IPS DF 6.9 (cell line): Measurements from ENCODE around the gene DEGS1.
A peak's percentile ranks its signal among the peaks of the same experiment; 100 is the strongest.

Source experiments
- DNase-seq: peaks from one replicate; pipeline ENCODE4 v3.0.0-alpha.2; 2013; ENCODE audit warnings: low read depth, low spot score
- H3K27ac ChIP-seq: one replicate; pipeline ENCODE4 v1.5.1; 2013; ENCODE audit warnings: low read length, control low read depth
- H3K27me3 ChIP-seq: 2 replicates; pipeline ENCODE4 v1.6.1; 2013; ENCODE audit warnings: mild to moderate bottlenecking, low read length; ENCODE audit not compliant: control insufficient read depth, insufficient read depth
- H3K36me3 ChIP-seq: 2 replicates; pipeline ENCODE4 v1.6.1; 2013; ENCODE audit warnings: low read length; ENCODE audit not compliant: control insufficient read depth, insufficient read depth
- H3K4me1 ChIP-seq: 2 replicates; pipeline ENCODE4 v1.6.1; 2013; ENCODE audit warnings: low read length; ENCODE audit not compliant: control insufficient read depth, insufficient read depth
- H3K4me3 ChIP-seq: 2 replicates; pipeline ENCODE4 v1.5.1; 2013; ENCODE audit warnings: mild to moderate bottlenecking, low read length
- H3K9me3 ChIP-seq: 2 replicates; pipeline ENCODE4 v1.6.1; 2013; ENCODE audit warnings: low read length, inconsistent platforms; ENCODE audit not compliant: control insufficient read depth, insufficient read depth
- WGBS: extraction: QIAGEN DNeasy Blood & Tissue Kit; methylation state at CpG from one replicate; pipeline ENCODE4 v1.1.7; 2013; ENCODE audit warnings: mixed read lengths, missing lambda C conversion rate; ENCODE audit not compliant: insufficient read length, insufficient coverage; 5-methylcytosine and 5-hydroxymethylcytosine counted together

DEGS1 gene

DNA sequence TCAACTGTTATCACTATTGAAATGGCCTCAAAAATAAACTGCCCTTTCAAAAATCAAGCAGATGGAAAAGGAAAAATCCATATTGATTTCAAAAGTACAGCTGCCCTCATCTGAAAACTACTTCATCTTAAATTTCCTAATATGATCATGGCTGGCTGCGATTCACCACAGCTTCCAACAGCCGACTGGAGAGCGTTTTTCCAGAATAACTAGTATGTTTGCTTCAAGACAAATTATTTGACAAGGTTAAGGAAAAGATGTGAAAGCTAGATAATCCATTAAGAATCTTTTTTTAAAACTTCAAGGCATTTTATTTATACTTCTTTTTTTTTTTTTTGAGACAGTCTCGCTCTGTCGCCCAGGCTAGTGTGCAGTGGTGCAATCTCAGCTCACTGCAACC, 4.1 kb upstream of the DEGS1 start:
- H3K4me1 ChIP-seq, result no peaks in the 10 kb centered on the region
- H3K4me3 ChIP-seq, result no peak overlapping the region
- H3K27ac ChIP-seq, result no peak overlapping the region
- no peaks in the 10 kb centered on the region for H3K27me3 ChIP-seq
- H3K36me3 ChIP-seq, result 0 out of 2 replicates have a peak, but pooled peaks cover 3% of the 10 kb centered on the region
- DNase-seq, result no peak
- no CpG with 5 or more reads among the region's 5 CpGs for WGBS
- H3K9me3 ChIP-seq, result no peaks in the 10 kb centered on the region

DNA sequence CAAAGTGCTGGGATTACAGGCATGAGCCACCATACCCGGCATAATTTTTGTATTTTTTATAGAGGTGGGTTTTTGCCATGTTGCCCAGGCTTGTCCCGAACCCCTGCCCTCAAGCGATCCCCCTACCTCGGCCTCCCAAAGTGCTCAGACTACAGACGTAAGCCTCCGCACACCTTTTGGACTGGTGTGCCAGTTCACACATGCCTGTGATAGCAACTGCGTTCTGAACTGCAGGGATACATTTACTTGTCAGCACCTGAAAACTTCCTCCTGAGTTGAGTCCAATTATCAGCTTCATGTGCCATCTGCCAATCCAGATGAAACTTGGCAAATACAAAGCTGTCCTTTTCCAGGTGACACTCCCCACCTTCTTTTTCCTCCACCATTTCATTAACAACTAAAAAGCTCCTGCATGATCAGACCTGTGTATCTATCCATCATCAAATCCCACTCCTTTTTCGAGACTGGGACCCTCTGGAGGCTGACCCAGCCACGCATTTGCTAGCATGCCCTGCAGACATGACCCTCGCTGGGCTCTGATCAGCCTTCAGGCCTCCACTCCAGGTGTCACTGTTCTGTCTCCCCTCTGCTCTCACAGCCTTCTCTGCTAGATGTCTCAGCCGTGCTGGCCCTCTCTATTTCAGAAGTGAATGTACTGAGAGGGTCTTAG, 2.1 kb upstream of the DEGS1 start:
- Histone ChIP-seq H3K36me3 (0 out of 2 replicates have a peak, but pooled peaks cover 3% of the 10 kb centered on the region), H3K27ac (no peak overlapping the region), H3K4me3 (no peak overlapping the region), H3K27me3 (no peaks in the 10 kb centered on the region), H3K9me3 (no peaks in the 10 kb centered on the region), H3K4me1 (0 out of 2 replicates have a peak, but pooled peaks cover 1% of the 10 kb centered on the region)
- no peak for DNase-seq
- WGBS, result no CpG with 5 or more reads among the region's 11 CpGs

DNA sequence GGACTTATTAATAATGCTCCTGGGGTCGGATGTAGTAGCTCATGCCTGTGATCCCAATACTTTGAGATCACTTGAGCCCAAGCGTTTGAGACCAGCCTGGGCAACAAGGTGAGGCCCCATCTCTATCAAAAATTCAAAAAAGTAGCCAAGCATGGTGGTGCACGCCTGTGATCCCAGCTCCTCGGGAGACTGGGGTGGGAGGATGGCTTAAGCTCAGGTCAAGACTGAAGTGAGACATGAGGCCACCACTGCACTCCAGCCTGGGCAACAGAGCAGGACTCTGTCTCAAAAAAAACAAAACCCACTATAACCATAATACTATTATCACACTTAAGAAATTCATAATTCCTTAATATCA, 1.6 kb upstream of the DEGS1 start:
- H3K4me3 ChIP-seq, result no peak overlapping the region
- no peak overlapping the region for H3K27ac ChIP-seq
- no peaks in the 10 kb centered on the region for H3K9me3 ChIP-seq
- no peak for DNase-seq
- H3K4me1 ChIP-seq, result 0 out of 2 replicates have a peak, but pooled peaks cover 1% of the 10 kb centered on the region
- no peaks in the 10 kb centered on the region for H3K27me3 ChIP-seq
- 0 out of 2 replicates have a peak, but pooled peaks cover 3% of the 10 kb centered on the region for H3K36me3 ChIP-seq
- no CpG with 5 or more reads among the region's 4 CpGs for WGBS

DNA sequence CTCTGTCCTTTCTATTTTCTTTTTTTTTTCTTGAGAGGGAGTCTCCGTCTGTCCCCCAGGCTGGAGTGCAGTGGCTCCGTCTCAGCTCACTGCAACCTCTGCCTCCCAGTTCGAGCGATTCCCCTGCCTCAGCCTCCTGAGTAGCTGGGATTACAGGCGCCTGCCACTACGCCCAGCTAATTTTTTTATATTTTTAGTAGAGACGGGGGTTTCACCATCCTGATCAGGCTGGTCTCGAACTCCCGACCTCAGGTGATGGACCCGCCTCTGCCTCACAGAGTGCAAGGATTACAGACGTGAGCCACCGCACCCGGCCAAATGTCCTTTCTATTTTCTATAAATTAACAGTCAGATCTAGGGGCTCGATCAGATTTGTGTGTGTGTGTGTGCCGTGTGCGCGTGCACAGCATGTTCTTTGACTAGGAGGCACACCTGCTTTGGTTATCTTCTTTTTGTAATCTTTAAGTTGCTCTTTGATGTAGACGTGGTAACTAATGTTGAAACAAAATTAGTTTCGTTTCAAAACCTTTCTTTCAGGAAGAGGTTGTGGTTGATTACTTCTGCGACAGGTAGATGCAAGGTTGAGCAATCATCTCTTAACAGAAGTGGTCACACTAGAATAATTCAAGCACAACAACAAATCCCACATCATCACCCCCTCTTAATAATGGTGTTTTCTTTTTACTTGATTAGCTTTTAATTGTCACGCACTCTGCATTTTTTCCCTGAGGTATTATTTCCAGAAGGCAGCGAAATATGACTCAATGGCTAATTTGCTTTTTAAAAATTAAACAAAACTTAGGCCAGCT, 779 bp upstream of the DEGS1 start:
- H3K27me3 ChIP-seq, result no peaks in the 10 kb centered on the region
- no peaks in the 10 kb centered on the region for H3K9me3 ChIP-seq
- 0 out of 2 replicates have a peak, but pooled peaks cover 3% of the 10 kb centered on the region for H3K36me3 ChIP-seq
- no peak for DNase-seq
- no CpG with 5 or more reads among the region's 22 CpGs for WGBS
- H3K27ac ChIP-seq, result no peak overlapping the region
- H3K4me1 ChIP-seq, result 0 out of 2 replicates have a peak, but pooled peaks cover 1% of the 10 kb centered on the region
- H3K4me3 ChIP-seq, result peak overlapping the region; percentile 96; the same call in 1 of the 2 replicates

DNA sequence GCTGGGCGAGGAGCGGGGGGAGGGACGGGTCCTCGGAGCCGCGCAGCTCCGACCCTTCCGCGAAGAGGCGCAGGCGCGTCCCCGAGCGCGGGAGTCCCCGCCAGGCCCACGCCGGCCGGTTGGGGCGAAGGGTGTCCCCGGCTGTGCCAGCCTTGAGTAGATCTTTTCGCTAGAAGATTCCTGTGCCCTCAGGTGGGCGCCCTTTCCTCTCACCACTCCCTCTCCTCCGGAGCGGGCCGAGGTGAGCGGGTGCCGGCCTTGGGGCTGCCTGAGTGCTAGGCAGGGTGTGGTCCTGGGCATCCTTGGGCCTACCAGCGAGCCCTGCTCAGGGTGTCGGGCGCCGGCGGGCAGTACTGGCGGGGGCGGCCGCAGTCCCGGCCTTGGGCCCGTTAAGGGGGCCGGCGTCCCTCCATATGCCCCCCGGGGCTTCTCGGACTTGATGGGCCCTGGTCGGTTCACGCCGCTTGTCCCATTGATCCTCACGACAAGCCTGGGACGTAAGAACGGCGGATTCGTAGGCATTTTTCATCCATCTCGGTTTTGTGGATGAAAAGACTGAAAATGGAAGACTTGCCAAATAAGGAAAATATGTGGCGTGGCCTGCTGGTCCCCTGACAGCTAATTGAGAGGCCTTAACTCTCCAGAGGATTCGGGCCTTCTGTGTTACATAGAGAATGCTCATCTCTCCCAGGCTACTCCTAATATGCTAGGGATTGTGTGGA, 712 bp downstream of the DEGS1 start:
- no peak overlapping the region for H3K27ac ChIP-seq
- no CpG with 5 or more reads among the region's 53 CpGs for WGBS
- DNase-seq, result no peak
- no peaks in the 10 kb centered on the region for H3K27me3 ChIP-seq
- H3K9me3 ChIP-seq, result no peaks in the 10 kb centered on the region
- H3K4me3 ChIP-seq, result peak overlapping the region; percentile 96
- H3K36me3 ChIP-seq, result 0 out of 2 replicates have a peak, but pooled peaks cover 3% of the 10 kb centered on the region
- H3K4me1 ChIP-seq, result 0 out of 2 replicates have a peak, but pooled peaks cover 1% of the 10 kb centered on the region

DNA sequence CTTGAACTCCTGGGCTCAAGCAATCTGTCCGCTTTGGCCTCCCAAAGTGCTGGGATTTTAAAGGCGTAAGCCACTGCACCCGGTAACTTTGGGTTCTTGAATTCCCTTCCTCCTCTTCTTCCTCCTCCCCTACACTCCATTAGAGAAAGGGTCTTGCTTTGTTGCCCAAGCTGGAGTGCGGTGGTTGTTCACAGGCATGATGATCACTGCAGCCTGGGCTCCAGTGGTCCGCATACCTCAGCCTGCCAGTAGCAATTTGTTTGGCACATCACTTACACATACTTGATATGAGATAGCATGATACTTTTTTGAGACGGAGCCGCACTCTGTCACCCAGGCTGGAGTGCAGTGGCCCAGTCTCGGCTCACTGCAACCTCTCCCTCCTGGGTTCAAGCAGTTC, 2.2 kb downstream of the DEGS1 start:
- no peaks in the 10 kb centered on the region for H3K9me3 ChIP-seq
- WGBS, result no CpG with 5 or more reads among the region's 8 CpGs
- no peak overlapping the region for H3K4me3 ChIP-seq

DNA sequence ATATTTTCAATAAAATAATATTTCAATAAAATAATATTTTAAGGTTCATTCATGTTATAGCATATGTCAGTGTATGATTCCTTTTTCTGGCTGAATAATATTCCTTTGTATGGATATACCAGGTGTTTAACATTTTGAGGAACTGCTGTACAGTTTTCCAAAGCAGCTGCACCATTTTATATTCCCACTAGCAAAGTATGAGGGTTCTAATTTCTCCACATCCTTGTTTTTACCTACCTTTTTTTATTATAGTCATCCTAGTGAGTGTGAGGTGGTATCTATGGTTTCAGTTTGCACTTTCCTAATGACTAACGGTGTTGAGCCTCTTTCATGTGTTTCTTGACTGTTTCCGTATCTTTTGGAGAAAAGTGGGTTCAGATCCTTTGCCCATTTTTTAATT, 5.2 kb downstream of the DEGS1 start:
- Histone ChIP-seq H3K9me3 (no peaks in the 10 kb centered on the region), H3K4me1 (0 out of 2 replicates have a peak, but pooled peaks cover 1% of the 10 kb centered on the region), H3K4me3 (no peak overlapping the region), H3K27me3 (no peaks in the 10 kb centered on the region), H3K27ac (no peak overlapping the region), H3K36me3 (peaks cover 6% of the 10 kb centered on the region; the same call in 1 of the 2 replicates)
- DNase-seq, result no peak
- WGBS, result no CpG with 5 or more reads among the region's 2 CpGs

More for the DNA sequence above, 2.2 kb downstream of the DEGS1 start:
- peaks cover 3% of the 10 kb centered on the region; the same call in 1 of the 2 replicates for H3K36me3 ChIP-seq
- DNase-seq, result no peak
- H3K27me3 ChIP-seq, result no peaks in the 10 kb centered on the region
- 0 out of 2 replicates have a peak, but pooled peaks cover 1% of the 10 kb centered on the region for H3K4me1 ChIP-seq
- no peak overlapping the region for H3K27ac ChIP-seq

DNA sequence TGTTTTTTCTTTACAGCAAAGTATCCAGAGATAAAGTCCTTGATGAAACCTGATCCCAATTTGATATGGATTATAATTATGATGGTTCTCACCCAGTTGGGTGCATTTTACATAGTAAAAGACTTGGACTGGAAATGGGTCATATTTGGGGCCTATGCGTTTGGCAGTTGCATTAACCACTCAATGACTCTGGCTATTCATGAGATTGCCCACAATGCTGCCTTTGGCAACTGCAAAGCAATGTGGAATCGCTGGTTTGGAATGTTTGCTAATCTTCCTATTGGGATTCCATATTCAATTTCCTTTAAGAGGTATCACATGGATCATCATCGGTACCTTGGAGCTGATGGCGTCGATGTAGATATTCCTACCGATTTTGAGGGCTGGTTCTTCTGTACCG, 6.5 kb downstream of the DEGS1 start:
- H3K36me3 ChIP-seq, result peaks cover 7% of the 10 kb centered on the region; the same call in 1 of the 2 replicates
- DNase-seq, result no peak
- 0 out of 2 replicates have a peak, but pooled peaks cover 1% of the 10 kb centered on the region for H3K4me1 ChIP-seq
- H3K27ac ChIP-seq, result no peak overlapping the region
- H3K4me3 ChIP-seq, result no peak overlapping the region
- no peaks in the 10 kb centered on the region for H3K27me3 ChIP-seq
- no peaks in the 10 kb centered on the region for H3K9me3 ChIP-seq
- WGBS, result no CpG with 5 or more reads among the region's 7 CpGs

DNA sequence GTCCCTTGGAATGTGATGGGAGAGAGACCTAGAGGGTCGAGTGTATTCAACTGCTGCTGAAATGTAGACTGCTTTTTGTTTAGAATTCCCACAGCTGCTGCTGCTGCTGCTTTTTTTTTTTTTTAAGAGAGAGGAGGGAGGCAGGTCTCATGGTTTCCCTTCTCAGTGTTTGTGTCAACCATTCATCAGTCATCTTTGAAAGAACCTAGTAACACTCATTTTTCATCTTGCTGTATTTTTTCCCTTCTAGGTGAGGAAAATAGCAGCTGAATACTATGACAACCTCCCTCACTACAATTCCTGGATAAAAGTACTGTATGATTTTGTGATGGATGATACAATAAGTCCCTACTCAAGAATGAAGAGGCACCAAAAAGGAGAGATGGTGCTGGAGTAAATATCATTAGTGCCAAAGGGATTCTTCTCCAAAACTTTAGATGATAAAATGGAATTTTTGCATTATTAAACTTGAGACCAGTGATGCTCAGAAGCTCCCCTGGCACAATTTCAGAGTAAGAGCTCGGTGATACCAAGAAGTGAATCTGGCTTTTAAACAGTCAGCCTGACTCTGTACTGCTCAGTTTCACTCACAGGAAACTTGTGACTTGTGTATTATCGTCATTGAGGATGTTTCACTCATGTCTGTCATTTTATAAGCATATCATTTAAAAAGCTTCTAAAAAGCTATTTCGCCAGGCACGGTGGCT, 9.2 kb downstream of the DEGS1 start:
- Histone ChIP-seq H3K36me3 (peaks cover 7% of the 10 kb centered on the region; the same call in 1 of the 2 replicates), H3K4me1 (no peaks in the 10 kb centered on the region), H3K9me3 (no peaks in the 10 kb centered on the region), H3K27ac (no peak overlapping the region), H3K4me3 (no peak overlapping the region), H3K27me3 (no peaks in the 10 kb centered on the region)
- WGBS, result no CpG with 5 or more reads among the region's 5 CpGs
- no peak for DNase-seq
